K562 (cell line): ENCODE measurements around the gene PPL. TPM values are rescaled to one million over a fixed set of nuclear protein-coding genes. Genes with fewer than 3 reads are reported as not detected.

Source experiments
- DEAF1 ChIP-seq: fragments of 450-650 bp; formaldehyde crosslinking; IDR thresholded peaks from 2 replicates; pipeline ENCODE4 v1.4.0; 2020; ENCODE audit warnings: mild to moderate bottlenecking, moderate library complexity
- FUS ChIP-seq: fragments of 200-400 bp; formaldehyde crosslinking; optimal IDR thresholded peaks from 2 replicates; pipeline ENCODE3; 2017; ENCODE audit warnings: low read depth, low read length
- HIVEP1 ChIP-seq: fragments of 250-450 bp; sonication (Bioruptor Pico); IDR thresholded peaks from 2 replicates; pipeline ENCODE4 v1.4.0; 2020; ENCODE audit warnings: mild to moderate bottlenecking
- NFRKB ChIP-seq: fragments of 450-650 bp; IDR thresholded peaks from 2 replicates; pipeline ENCODE4 v1.6.1; 2016; ENCODE audit warnings: low read depth
- NR3C1 ChIP-seq: sonication (generic); formaldehyde crosslinking; IDR thresholded peaks from 2 replicates; pipeline ENCODE4 v1.8.1; 2022; ENCODE audit warnings: missing genetic modification reagents
- THRA ChIP-seq: fragments of 450-650 bp; IDR thresholded peaks from 2 replicates; pipeline ENCODE4 v1.6.1; 2017; ENCODE audit warnings: mild to moderate bottlenecking, moderate library complexity
- VEZF1 ChIP-seq: fragments of 200-800 bp; sonication (Bioruptor generic); IDR thresholded peaks from 2 replicates; pipeline ENCODE4 v1.6.1; 2017; ENCODE audit warnings: missing genetic modification characterization, missing compliant biosample characterization
- ZBTB2 ChIP-seq: fragments of 450-650 bp; IDR thresholded peaks from 2 replicates; pipeline ENCODE4 v1.6.1; 2016; ENCODE audit warnings: antibody characterized with exemption
- ZNF518B ChIP-seq: fragments of 250-450 bp; sonication (Bioruptor Pico); IDR thresholded peaks from 2 replicates; pipeline ENCODE4 v1.5.0; 2021; ENCODE audit warnings: mild to moderate bottlenecking, moderate library complexity
- polyA plus RNA-seq, 8 experiments: library from polyadenylated mRNA; depleted of rRNA in 4 of 8; stranded (reverse) in 5 of 8; unstranded in 3 of 8; fragments of >200 nt; fragmentation: Nextera tagmentation in 2 of 8; fragmentation: Illumina TruSeq in 1 of 8; extraction: Ambion mirVana in 2 of 8; extraction: Trizol in 1 of 8; gene quantifications; 2 replicates each; pipeline versions ENCODE4 v1.2.1 to v1.2.3, GENCODE V29; 2011 to 2014; ENCODE audit warnings: inconsistent platforms in 1 of 8, missing spikeins in 1 of 8
- total RNA-seq, 7 experiments: library from RNA; depleted of rRNA in 6 of 7; stranded (reverse); fragments of >200 nt in 6 of 7; fragmentation: Illumina TruSeq in 2 of 7; extraction: Trizol in 2 of 7; gene quantifications; 2 replicates each; pipeline versions ENCODE4 v1.2.1 to v1.2.3, GENCODE V29; 2011 to 2021; ENCODE audit warnings: low replicate concordance in 1 of 7

PPL gene
- total and polyA plus RNA-seq, 9 of the 15 experiments (the other 6 are each of a cell fraction or from before 2014, with no cell fraction given), result 0.01 to 0.15 (median 0.07) TPM; not detected in 3

GRCh38 chr16:4886151-4886550, 50.8 kb downstream of the PPL start (continued):
- TF ChIP-seq ZNF518B (CRISPR knock-in tag) (no peak), VEZF1 (CRISPR knock-in tag) (no peak), HIVEP1 (no peak), NFRKB (no peak), ZBTB2 (no peak), DEAF1 (CRISPR knock-in tag) (no peak), NR3C1 (CRISPR knock-in tag) (no peak), FUS (no peak), THRA (no peak)
